CD4-positive, CD25-positive, alpha-beta regulatory T cell (primary cell): Measurements from ENCODE around the gene MCF2. TPM values are rescaled to one million over a fixed set of nuclear protein-coding genes. Genes with fewer than 3 reads are reported as not detected.

Experiments used
- ATAC-seq, 2 donors: fragments of 150-1000 bp; cut with Tn5 transposase; one replicate each; pipeline ENCODE4 v1.10.0; 2021; ENCODE audit warnings: low read depth in 2 of 2, moderate number of reproducible peaks in 2 of 2, moderate library complexity in 1 of 2
- DNase-seq, 3 donors: peaks; one replicate each; pipeline versions ENCODE4 v3.0.0 to v3.0.0-alpha.2; 2012 to 2022; ENCODE audit warnings: mixed read lengths in 1 of 3
- H3K27ac ChIP-seq: one replicate; pipeline ENCODE4 v1.7.0; 2013; ENCODE audit warnings: mild to moderate bottlenecking, low read length; ENCODE audit not compliant: insufficient read depth, poor library complexity, severe bottlenecking
- H3K27me3 ChIP-seq: one replicate; pipeline ENCODE4 v1.7.0; 2013; ENCODE audit warnings: low read length; ENCODE audit not compliant: control insufficient read depth, insufficient read depth
- H3K36me3 ChIP-seq: one replicate; pipeline ENCODE4 v1.7.0; 2013; ENCODE audit warnings: mild to moderate bottlenecking, low read length, moderate library complexity; ENCODE audit not compliant: control insufficient read depth, insufficient read depth
- H3K4me1 ChIP-seq: 2 replicates; pipeline ENCODE4 v1.7.0; 2013; ENCODE audit warnings: mild to moderate bottlenecking, low read length; ENCODE audit not compliant: insufficient read depth, control insufficient read depth, poor library complexity, severe bottlenecking
- H3K4me3 ChIP-seq: one replicate; pipeline ENCODE4 v1.7.0; 2013; ENCODE audit warnings: low read depth, mild to moderate bottlenecking, low read length, moderate library complexity
- H3K9me3 ChIP-seq, 2 experiments: 1 replicate in 1 of 2; 2 replicates in 1 of 2; pipeline ENCODE4 v1.7.0; 2013; ENCODE audit warnings: low read length in 2 of 2, mild to moderate bottlenecking in 1 of 2, moderate library complexity in 1 of 2; ENCODE audit not compliant: control insufficient read depth in 2 of 2
- H3K27ac Mint-ChIP-seq, 3 donors: one replicate each; pipeline ENCODE4 v1.8.0; 2020 to 2022; ENCODE audit warnings: mild to moderate bottlenecking in 3 of 3, mixed read lengths in 3 of 3, moderate library complexity in 2 of 3
- H3K27me3 Mint-ChIP-seq: one replicate; pipeline ENCODE4 v1.8.0; 2022; ENCODE audit warnings: mild to moderate bottlenecking, mixed read lengths
- H3K36me3 Mint-ChIP-seq: one replicate; pipeline ENCODE4 v1.8.0; 2020; ENCODE audit warnings: mixed read lengths
- H3K4me1 Mint-ChIP-seq, 4 donors: one replicate each; pipeline ENCODE4 v1.8.0; 2020 to 2022; ENCODE audit warnings: mixed read lengths in 4 of 4, mild to moderate bottlenecking in 1 of 4
- H3K4me3 Mint-ChIP-seq, 4 donors: one replicate each; pipeline ENCODE4 v1.8.0; 2020 to 2022; ENCODE audit warnings: mild to moderate bottlenecking in 4 of 4, mixed read lengths in 4 of 4, moderate library complexity in 3 of 4
- H3K9me3 Mint-ChIP-seq, 7 donors: one replicate each; pipeline ENCODE4 v1.8.0; 2020 to 2022; ENCODE audit warnings: mixed read lengths in 7 of 7, mild to moderate bottlenecking in 3 of 7, moderate library complexity in 2 of 7
- polyA plus RNA-seq, 4 donors: library from polyadenylated mRNA; unstranded; fragments of 300-500 nt; fragmentation: Illumina TruSeq; gene quantifications; one replicate each; pipeline ENCODE4 v1.2.3, GENCODE V29; 2021
- total RNA-seq: library from RNA; stranded (reverse); gene quantifications from one replicate; pipeline ENCODE4 v1.2.3, GENCODE V29; 2022

MCF2 gene
- total and polyA plus RNA-seq, 5 donors from 2014 or later, result 0.27 TPM; not detected in 4

DNA sequence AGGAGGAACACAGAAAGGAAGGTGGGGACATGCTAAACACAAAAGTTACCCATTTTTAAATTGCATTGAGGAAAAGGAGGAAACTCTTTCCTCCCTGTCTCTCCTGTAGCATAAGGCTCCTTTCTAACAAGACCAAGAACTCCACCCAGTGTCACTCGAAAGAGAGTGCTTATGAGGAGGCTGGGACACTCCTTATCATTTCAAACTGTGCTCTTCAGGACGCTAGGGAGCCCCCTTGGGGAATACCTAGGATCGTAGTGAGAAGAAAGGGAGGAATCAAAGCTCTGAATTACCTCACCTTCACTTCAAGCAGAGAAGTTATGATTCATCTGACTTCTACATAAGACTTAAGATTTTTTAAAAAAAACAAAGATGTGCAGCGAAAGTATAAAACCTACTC is 111.9 kb downstream of the MCF2 start:
- no peaks in the 10 kb centered on the region for H3K27me3 ChIP-seq
- H3K36me3 Mint-ChIP-seq, result no peaks in the 10 kb centered on the region
- no peak for ATAC-seq

DNA sequence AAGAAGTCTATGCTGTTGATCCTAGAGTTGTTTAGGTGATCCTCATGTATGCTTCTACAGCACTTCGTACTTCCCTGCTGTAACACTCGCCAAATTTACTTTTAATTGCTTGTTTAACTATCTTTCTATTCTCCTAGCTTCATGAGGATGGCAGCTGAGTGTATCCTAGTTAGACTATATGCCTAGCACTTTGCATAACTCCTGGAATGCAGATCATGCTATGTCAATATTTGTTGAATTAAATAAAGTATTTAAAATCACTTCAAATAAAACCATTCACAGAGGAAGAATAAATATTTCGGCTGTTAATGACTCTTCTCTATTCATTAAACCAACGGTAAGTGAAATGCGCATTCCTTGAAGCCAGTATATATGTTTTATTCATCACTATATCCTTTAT is 122.4 kb downstream of the MCF2 start:
- Histone ChIP-seq H3K9me3 (no peaks in the 10 kb centered on the region), H3K27me3 (no peaks in the 10 kb centered on the region), H3K4me3 (no peak overlapping the region), H3K4me1 (no peaks in the 10 kb centered on the region), H3K27ac (no peak overlapping the region), H3K36me3 (no peaks in the 10 kb centered on the region)
- H3K4me1 Mint-ChIP-seq, result no peaks in the 10 kb centered on the region
- H3K9me3 Mint-ChIP-seq, result no peaks in the 10 kb centered on the region
- H3K4me3 Mint-ChIP-seq, result no peak overlapping the region
- no peaks in the 10 kb centered on the region for H3K27me3 Mint-ChIP-seq
- no peaks in the 10 kb centered on the region for H3K36me3 Mint-ChIP-seq
- ATAC-seq (no peak), DNase-seq (no peak)
- no peak overlapping the region for H3K27ac Mint-ChIP-seq

More for the DNA sequence above, 111.9 kb downstream of the MCF2 start:
- H3K27ac ChIP-seq, result no peak overlapping the region
- no peaks in the 10 kb centered on the region for H3K4me1 Mint-ChIP-seq
- H3K27me3 Mint-ChIP-seq, result no peaks in the 10 kb centered on the region
- H3K27ac Mint-ChIP-seq, result no peak overlapping the region
- no peaks in the 10 kb centered on the region for H3K36me3 ChIP-seq
- H3K9me3 ChIP-seq, result no peaks in the 10 kb centered on the region
- no peak overlapping the region for H3K4me3 Mint-ChIP-seq
- peaks cover 0 to 7% (median 0%) of the 10 kb centered on the region in 7 donors for H3K9me3 Mint-ChIP-seq
- DNase-seq, result no peak
- no peaks in the 10 kb centered on the region for H3K4me1 ChIP-seq
- H3K4me3 ChIP-seq, result no peak overlapping the region

DNA sequence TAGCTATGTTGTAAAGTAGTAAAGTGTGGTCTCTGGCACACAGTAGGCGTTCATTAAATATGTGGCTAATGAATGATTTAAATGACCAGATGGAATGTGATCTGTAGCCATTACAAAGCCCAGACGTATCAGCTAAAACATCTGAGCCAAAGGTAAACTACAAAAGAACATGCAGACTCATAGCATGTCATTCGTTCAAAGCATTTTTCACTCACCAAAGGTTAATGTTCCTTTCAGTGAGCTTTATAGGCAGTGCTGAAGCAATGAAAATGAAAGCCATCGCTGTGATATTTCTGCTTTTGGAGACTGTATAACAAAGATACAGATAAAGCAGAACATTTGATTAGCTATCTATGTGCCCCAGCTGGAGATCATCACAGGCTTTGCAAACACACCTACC is 126.9 kb downstream of the MCF2 start:
- H3K36me3 ChIP-seq, result no peaks in the 10 kb centered on the region
- no peak for ATAC-seq
- Mint-ChIP-seq H3K4me3 (no peak overlapping the region), H3K4me1 (no peaks in the 10 kb centered on the region), H3K27ac (no peak overlapping the region), H3K36me3 (no peaks in the 10 kb centered on the region), H3K27me3 (no peaks in the 10 kb centered on the region), H3K9me3 (no peaks in the 10 kb centered on the region)
- H3K27me3 ChIP-seq, result no peaks in the 10 kb centered on the region
- no peak overlapping the region for H3K4me3 ChIP-seq
- no peaks in the 10 kb centered on the region for H3K9me3 ChIP-seq
- H3K4me1 ChIP-seq, result no peaks in the 10 kb centered on the region
- no peak overlapping the region for H3K27ac ChIP-seq
- DNase-seq, result no peak

DNA sequence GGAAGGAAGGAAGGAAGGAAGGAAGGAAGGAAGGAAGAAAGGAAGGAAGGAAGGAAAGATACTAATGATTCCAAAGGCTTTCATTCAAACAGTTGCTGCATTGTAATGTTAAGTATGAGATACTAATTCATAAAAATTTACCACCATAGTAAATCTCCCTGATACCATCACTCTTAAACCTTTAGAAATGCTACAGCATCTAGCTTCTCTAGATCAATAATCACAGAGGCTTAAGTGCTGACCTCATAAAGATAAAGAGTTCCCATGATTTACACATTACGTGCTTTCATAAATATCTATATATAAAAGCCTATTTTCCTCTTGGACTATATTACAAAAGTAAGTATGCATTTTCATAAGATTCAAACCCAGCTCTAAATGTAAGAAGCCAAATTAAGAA is 141.0 kb downstream of the MCF2 start:
- ATAC-seq (no peak), DNase-seq (no peak)
- H3K4me1 Mint-ChIP-seq, result no peaks in the 10 kb centered on the region
- Histone ChIP-seq H3K27ac (no peak overlapping the region), H3K36me3 (no peaks in the 10 kb centered on the region), H3K4me3 (no peak overlapping the region), H3K9me3 (no peaks in the 10 kb centered on the region), H3K27me3 (no peaks in the 10 kb centered on the region), H3K4me1 (no peaks in the 10 kb centered on the region)
- no peaks in the 10 kb centered on the region for H3K36me3 Mint-ChIP-seq
- no peak overlapping the region for H3K27ac Mint-ChIP-seq
- no peaks in the 10 kb centered on the region for H3K9me3 Mint-ChIP-seq
- H3K4me3 Mint-ChIP-seq, result no peak overlapping the region
- peaks cover 4% of the 10 kb centered on the region for H3K27me3 Mint-ChIP-seq

DNA sequence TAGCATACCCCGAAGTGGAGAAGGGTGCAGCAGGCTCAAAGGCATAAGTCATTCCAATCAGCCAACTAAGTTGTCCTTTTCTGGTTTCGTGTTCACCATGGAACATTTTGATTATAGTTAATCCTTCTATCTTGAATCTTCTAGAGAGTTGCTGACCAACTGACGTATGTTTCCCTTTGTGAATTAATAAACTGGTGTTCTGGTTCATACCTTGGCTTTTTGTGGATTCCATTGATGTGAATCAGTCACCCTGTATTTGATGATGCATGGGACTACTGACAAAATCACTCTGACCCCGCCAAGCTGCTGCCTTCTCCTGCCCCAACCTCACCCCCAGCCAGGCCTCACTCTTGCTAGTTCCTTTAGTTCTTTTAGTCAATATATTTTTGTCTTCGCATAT is 144.7 kb downstream of the MCF2 start:
- H3K27ac ChIP-seq, result no peak overlapping the region
- Mint-ChIP-seq H3K4me3 (no peak overlapping the region), H3K27ac (no peak overlapping the region), H3K27me3 (no peaks in the 10 kb centered on the region), H3K36me3 (no peaks in the 10 kb centered on the region), H3K4me1 (no peaks in the 10 kb centered on the region), H3K9me3 (no peaks in the 10 kb centered on the region)
- no peaks in the 10 kb centered on the region for H3K9me3 ChIP-seq
- H3K4me3 ChIP-seq, result no peak overlapping the region
- ATAC-seq (no peak), DNase-seq (no peak)
- H3K4me1 ChIP-seq, result no peaks in the 10 kb centered on the region
- H3K36me3 ChIP-seq, result no peaks in the 10 kb centered on the region
- H3K27me3 ChIP-seq, result no peaks in the 10 kb centered on the region

DNA sequence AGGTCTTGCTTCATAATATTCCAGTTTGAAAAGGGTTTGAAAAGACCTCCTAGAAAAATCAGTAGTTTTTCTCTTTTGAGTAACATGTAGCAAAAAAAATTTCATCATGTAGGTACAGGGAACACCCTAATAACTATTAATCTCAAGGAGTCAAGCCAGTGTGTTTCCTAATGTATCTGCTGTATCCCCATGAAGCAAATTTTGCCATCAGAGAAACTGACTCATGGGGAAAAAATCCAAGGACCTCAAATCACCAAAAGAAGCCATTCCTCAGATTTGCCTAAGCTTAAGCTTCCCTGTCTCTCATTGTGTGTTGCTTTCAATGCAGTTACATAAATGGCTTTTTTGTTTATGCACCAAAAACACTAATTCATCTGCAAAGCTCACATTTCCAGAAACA is 147.7 kb downstream of the MCF2 start:
- H3K4me3 Mint-ChIP-seq, result no peak overlapping the region
- Histone ChIP-seq H3K4me1 (no peaks in the 10 kb centered on the region), H3K36me3 (no peaks in the 10 kb centered on the region), H3K27me3 (no peaks in the 10 kb centered on the region), H3K9me3 (no peaks in the 10 kb centered on the region), H3K27ac (no peak overlapping the region), H3K4me3 (no peak overlapping the region)
- ATAC-seq, result no peak
- H3K4me1 Mint-ChIP-seq, result no peaks in the 10 kb centered on the region
- no peaks in the 10 kb centered on the region for H3K9me3 Mint-ChIP-seq
- no peak for DNase-seq
- no peak overlapping the region for H3K27ac Mint-ChIP-seq
- H3K27me3 Mint-ChIP-seq, result no peaks in the 10 kb centered on the region
- no peaks in the 10 kb centered on the region for H3K36me3 Mint-ChIP-seq

DNA sequence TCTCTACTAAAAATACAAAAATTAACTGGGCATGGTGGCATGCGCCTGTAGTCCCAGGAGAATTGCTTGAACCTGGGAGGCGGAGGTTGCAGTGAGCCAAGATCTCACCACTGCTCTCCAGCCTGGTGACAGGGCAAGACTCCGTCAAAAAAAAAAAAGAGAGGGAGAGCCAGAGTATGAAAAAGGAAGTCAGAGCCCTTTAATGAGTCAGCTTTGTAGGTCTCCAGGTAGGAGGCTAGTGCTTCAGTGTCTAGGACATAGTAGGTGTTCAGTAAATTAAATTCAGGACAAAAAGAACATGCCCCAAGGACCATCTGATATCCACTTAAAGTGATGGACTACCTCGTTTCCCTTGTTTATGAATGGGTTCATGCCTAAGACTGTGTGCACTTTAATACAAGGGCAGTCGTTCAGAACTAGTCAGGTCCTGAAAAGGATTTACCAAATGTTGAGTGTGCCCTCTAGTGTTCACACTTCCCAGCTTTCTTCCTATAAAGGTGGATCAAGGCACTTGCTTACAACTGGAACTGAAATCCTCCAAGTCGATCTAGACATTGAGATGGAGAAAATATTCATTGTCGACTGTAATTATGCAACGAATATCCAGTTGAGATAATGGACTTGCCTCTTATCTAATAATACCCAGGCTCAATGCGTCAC is 148.5 kb downstream of the MCF2 start:
- no peak overlapping the region for H3K27ac ChIP-seq
- no peaks in the 10 kb centered on the region for H3K9me3 ChIP-seq
- DNase-seq (peak in 1 of 3 donors; percentile 55), ATAC-seq (no peak)
- H3K27me3 Mint-ChIP-seq, result no peaks in the 10 kb centered on the region
- H3K27ac Mint-ChIP-seq, result no peak overlapping the region
- no peaks in the 10 kb centered on the region for H3K36me3 ChIP-seq
- H3K9me3 Mint-ChIP-seq, result no peaks in the 10 kb centered on the region
- H3K4me1 ChIP-seq, result no peaks in the 10 kb centered on the region
- H3K36me3 Mint-ChIP-seq, result no peaks in the 10 kb centered on the region
- no peaks in the 10 kb centered on the region for H3K4me1 Mint-ChIP-seq
- no peaks in the 10 kb centered on the region for H3K27me3 ChIP-seq
- no peak overlapping the region for H3K4me3 Mint-ChIP-seq
- no peak overlapping the region for H3K4me3 ChIP-seq

DNA sequence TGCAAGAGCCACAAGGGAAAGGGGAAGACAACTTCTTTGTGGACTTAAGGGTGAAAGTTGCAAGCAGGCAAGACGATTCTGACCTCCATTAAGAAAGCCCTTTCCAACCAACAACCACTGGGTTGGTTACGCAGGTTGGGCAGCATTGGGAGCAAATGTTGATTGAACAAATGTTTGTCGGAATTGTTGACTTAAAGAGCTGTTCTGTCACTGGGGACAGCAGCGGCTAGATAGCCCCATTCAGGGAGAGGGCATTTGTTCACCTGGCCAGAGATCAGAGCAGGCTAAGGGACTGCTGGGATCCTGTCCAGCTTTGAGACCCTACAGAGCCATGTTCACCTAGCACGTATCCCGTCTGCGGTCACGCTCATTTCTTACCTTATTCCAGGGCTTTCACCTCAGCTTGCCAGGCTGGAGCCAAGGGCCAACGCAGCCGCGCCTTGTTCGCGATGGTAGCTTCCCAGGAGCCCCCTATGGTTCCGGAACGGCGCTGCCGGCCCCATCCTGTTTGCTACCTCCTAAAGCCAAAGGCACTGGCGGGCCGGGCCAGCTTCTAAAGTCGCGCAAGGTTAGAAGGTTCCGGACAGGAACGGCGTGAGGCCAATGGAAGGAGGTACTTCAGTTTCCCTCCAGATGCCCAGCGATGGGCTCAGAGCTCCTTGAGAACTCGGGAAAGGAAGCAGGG is 152.8 kb downstream of the MCF2 start:
- no peaks in the 10 kb centered on the region for H3K36me3 Mint-ChIP-seq
- H3K27ac Mint-ChIP-seq, result no peak overlapping the region
- no peak for ATAC-seq

More for the DNA sequence above, 152.8 kb downstream of the MCF2 start:
- Mint-ChIP-seq H3K27me3 (no peaks in the 10 kb centered on the region), H3K4me3 (no peak overlapping the region), H3K4me1 (peaks cover 0 to 2% (median 0%) of the 10 kb centered on the region in 4 donors), H3K9me3 (no peaks in the 10 kb centered on the region)
- Histone ChIP-seq H3K4me3 (no peak overlapping the region), H3K27ac (no peak overlapping the region), H3K9me3 (no peaks in the 10 kb centered on the region), H3K36me3 (no peaks in the 10 kb centered on the region), H3K27me3 (no peaks in the 10 kb centered on the region), H3K4me1 (no peaks in the 10 kb centered on the region)
- DNase-seq, result no peak
